HL-60 (cell line): ENCODE results near the gene ZRANB3.
"Not testable (repeated sequence)": the region's sequence is repeated elsewhere in the genome, so short reads cannot be mapped to it uniquely, and the experiment has no call there.

Source experiments
- DNase-seq, 2 experiments: peaks; one replicate each; pipeline ENCODE4 v3.0.0-alpha.2; 2010 to 2020; ENCODE audit warnings: low read depth in 1 of 2, low spot score in 1 of 2
- H3K27ac ChIP-seq: fragments of 250-450 bp; sonication (Bioruptor Pico); replicated peaks from 2 replicates; pipeline ENCODE4 v1.5.1; 2020; ENCODE audit warnings: mild to moderate bottlenecking, moderate library complexity
- H3K27me3 ChIP-seq: fragments of 250-450 bp; sonication (Bioruptor Pico); 2 replicates; pipeline ENCODE4 v1.5.1; 2021; ENCODE audit warnings: mild to moderate bottlenecking, moderate library complexity; ENCODE audit not compliant: insufficient read depth, poor library complexity, severe bottlenecking
- H3K4me3 ChIP-seq: replicated peaks from 2 replicates; pipeline ENCODE4 v1.5.1; 2011; ENCODE audit warnings: mild to moderate bottlenecking, control low read depth, low read length; ENCODE audit not compliant: insufficient read depth
- GABPA ChIP-seq: IDR thresholded peaks from 2 replicates; pipeline ENCODE4 v1.6.1; 2012; ENCODE audit warnings: low read depth
- POLR2AphosphoS5 ChIP-seq: IDR thresholded peaks from 2 replicates; pipeline ENCODE4 v1.6.1; 2012; ENCODE audit warnings: low read depth
- SPI1 ChIP-seq: IDR thresholded peaks from 2 replicates; pipeline ENCODE4 v1.6.1; 2012; ENCODE audit warnings: low read depth, mild to moderate bottlenecking, borderline replicate concordance
- TF ChIP-seq, protein P1 (sequence below): IDR thresholded peaks from one replicate; pipeline ENCODE4 v1.5.1; 2011; ENCODE audit warnings: low read length, control low read depth, inconsistent platforms; ENCODE audit not compliant: insufficient read depth
- TF ChIP-seq, protein P2 (sequence below): IDR thresholded peaks from 2 replicates; pipeline ENCODE4 v1.6.1; 2012; ENCODE audit warnings: low read depth; ENCODE audit not compliant: insufficient replicate concordance

Gene ZRANB3

DNA sequence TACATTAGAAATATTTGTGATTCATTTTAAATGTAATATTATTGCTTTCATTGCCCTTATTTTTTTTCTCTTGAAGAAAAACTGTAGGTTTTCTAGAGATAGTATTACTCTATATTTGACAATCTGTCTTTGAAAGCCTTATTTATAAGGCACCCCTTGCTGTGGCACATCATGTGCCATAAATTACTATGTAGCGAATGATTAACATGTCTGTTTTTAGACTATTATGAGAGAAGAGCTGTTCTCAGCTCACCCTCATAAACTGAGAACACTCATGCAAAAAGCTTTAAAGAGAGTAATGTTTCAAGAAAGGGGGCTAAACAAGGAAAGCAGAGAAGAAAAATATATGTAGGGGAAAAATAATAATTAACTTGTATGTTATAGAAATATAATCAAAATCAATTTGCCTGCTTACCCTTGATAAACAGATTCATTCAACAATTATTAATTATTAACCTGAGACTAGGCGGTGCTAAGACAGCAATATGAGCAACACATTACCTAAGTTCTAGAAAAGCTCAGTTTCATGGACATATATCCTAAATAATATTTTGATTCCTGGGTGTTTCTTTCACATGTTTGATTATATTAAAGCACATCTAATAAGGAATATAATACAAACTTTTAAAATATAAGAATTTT is 409.9 kb downstream of the ZRANB3 start:
- DNase-seq = no peak
- H3K4me3 ChIP-seq = no peak overlapping the region
- no peak overlapping the region for H3K27ac ChIP-seq
- TF ChIP-seq POLR2AphosphoS5 (no peak), SPI1 (no peak)
- TF ChIP-seq, protein P1, sequence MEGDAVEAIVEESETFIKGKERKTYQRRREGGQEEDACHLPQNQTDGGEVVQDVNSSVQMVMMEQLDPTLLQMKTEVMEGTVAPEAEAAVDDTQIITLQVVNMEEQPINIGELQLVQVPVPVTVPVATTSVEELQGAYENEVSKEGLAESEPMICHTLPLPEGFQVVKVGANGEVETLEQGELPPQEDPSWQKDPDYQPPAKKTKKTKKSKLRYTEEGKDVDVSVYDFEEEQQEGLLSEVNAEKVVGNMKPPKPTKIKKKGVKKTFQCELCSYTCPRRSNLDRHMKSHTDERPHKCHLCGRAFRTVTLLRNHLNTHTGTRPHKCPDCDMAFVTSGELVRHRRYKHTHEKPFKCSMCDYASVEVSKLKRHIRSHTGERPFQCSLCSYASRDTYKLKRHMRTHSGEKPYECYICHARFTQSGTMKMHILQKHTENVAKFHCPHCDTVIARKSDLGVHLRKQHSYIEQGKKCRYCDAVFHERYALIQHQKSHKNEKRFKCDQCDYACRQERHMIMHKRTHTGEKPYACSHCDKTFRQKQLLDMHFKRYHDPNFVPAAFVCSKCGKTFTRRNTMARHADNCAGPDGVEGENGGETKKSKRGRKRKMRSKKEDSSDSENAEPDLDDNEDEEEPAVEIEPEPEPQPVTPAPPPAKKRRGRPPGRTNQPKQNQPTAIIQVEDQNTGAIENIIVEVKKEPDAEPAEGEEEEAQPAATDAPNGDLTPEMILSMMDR = no peak
- TF ChIP-seq, protein P2, sequence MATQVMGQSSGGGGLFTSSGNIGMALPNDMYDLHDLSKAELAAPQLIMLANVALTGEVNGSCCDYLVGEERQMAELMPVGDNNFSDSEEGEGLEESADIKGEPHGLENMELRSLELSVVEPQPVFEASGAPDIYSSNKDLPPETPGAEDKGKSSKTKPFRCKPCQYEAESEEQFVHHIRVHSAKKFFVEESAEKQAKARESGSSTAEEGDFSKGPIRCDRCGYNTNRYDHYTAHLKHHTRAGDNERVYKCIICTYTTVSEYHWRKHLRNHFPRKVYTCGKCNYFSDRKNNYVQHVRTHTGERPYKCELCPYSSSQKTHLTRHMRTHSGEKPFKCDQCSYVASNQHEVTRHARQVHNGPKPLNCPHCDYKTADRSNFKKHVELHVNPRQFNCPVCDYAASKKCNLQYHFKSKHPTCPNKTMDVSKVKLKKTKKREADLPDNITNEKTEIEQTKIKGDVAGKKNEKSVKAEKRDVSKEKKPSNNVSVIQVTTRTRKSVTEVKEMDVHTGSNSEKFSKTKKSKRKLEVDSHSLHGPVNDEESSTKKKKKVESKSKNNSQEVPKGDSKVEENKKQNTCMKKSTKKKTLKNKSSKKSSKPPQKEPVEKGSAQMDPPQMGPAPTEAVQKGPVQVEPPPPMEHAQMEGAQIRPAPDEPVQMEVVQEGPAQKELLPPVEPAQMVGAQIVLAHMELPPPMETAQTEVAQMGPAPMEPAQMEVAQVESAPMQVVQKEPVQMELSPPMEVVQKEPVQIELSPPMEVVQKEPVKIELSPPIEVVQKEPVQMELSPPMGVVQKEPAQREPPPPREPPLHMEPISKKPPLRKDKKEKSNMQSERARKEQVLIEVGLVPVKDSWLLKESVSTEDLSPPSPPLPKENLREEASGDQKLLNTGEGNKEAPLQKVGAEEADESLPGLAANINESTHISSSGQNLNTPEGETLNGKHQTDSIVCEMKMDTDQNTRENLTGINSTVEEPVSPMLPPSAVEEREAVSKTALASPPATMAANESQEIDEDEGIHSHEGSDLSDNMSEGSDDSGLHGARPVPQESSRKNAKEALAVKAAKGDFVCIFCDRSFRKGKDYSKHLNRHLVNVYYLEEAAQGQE = no peak
- H3K27me3 ChIP-seq = no peaks in the 10 kb centered on the region

DNA sequence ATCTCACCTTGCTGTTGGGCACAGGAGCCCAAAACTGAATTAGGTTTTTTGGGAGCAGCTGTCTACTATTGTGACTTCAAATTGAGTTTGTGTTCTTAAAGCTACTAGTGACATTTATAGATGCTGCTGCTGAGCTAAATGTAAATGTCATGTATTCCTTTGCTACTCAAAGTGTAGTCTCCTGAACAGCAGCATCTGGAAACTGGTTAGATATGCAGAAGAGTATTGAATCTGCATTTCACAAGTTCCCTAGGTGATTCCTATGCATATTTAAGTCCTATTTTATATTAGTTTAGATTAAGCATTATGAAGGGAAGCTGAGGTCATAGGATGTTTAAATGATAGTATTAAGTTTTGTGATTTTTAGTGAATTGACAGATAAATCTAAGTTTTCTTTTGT is 411.4 kb downstream of the ZRANB3 start:
- DNase-seq = no peak
- TF ChIP-seq, protein P2 = no peak
- TF ChIP-seq GABPA (no peak), POLR2AphosphoS5 (no peak), SPI1 (no peak)
- TF ChIP-seq, protein P1 = no peak
- H3K4me3 ChIP-seq = no peak overlapping the region
- no peak overlapping the region for H3K27ac ChIP-seq
- H3K27me3 ChIP-seq = no peaks in the 10 kb centered on the region

DNA sequence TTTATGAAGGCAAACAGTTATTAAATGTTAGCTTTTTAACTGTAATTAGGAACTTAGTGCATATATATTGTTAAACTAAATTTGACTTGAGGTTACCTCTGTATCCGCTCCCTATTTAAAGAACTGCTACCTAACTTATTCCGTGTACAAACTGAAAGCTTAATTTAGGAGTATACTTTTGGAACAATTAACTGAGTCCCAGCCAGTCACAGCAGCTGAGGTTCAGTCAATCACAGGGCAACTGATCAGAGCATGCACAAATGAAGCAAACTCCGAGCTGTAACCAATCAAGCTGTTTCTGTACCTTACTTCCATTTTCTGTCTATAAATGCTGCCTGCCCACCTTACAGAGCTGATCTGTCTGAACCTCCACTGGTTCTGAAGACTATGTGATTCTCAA is 417.7 kb downstream of the ZRANB3 start:
- no peak for DNase-seq
- no peaks in the 10 kb centered on the region for H3K27me3 ChIP-seq
- no peak for TF ChIP-seq SPI1
- TF ChIP-seq, protein P2 = no peak
- TF ChIP-seq, protein P1 = no peak
- TF ChIP-seq POLR2AphosphoS5 = no peak
- no peak for TF ChIP-seq GABPA
- H3K4me3 ChIP-seq = no peak overlapping the region
- no peak overlapping the region for H3K27ac ChIP-seq

DNA sequence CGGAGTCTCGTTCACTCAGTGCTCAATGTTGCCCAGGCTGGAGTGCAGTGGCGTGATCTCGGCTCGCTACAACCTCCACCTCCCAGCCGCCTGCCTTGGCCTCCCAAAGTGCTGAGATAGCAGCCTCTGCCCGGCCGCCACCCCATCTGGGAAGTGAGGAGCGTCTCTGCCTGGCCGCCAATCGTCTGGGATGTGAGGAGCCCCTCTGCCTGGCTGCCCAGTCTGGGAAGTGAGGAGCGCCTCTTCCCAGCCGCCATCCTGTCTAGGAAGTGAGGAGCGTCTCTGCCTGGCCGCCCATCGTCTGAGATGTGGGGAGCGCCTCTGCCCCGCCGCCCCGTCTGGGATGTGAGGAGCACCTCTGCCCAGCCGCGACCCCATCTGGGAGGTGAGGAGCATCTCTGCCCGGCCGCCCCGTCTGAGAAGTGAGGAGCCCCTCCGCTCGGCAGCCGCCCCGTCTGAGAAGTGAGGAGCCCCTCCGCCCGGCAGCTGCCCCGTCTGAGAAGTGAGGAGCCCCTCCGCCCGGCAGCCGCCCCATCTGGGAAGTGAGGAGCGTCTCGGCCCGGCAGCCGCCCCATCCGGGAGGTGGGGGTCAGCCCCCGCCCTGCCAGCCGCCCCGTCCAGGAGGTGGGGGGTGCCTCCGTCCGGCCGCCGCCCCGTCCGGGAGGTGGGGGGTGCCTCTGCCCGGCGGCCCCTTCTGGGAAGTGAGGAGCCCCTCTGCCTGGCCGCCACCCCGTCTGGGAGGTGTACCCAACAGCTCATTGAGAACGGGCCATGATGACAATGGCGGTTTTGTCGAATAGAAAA is 425.3 kb downstream of the ZRANB3 start:
- not testable (repeated sequence) for H3K27me3 ChIP-seq, H3K27ac ChIP-seq, H3K4me3 ChIP-seq, DNase-seq
